GM19463 (cell line): ENCODE data around the gene TIE1.

Experiments used
- ATAC-seq: cut with Tn5 transposase; IDR thresholded peaks from one replicate; pipeline ENCODE4 v1.9.1; 2021; ENCODE audit warnings: mild to moderate bottlenecking, moderate library complexity; ENCODE audit not compliant: unreplicated experiment

The TIE1 gene

GRCh38 chr1:43273708-43274107, 27.1 kb upstream of the TIE1 start:
- no peak for ATAC-seq

- ATAC-seq = no peak
Observed at GRCh38 chr1:43274125-43274803, 26.5 kb upstream of the TIE1 start.

GRCh38 chr1:43274804-43275180, 26.0 kb upstream of the TIE1 start:
- no peak for ATAC-seq

- ATAC-seq = no peak
Observed at GRCh38 chr1:43275826-43276620, 24.8 kb upstream of the TIE1 start.

DNA sequence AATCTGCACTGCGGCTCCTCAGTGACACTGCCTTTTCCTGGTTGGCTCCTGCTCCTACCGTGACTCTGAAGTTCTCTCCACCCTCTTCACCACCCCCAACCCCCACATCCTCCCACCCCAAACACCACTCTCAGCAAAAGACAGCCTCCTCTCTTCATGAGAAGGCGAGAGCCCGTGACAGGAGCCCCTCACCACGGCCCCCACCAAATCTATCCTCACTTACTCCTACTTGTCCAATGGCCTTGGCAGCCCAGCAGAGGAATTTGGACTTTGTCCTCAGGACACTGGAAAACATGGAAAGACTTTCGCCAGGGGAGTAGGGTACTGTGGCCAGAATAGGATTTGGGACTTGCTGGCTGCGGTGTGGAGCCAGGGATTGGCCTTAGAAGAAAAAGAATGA, 24.1 kb upstream of the TIE1 start:
- ATAC-seq = no peak

DNA sequence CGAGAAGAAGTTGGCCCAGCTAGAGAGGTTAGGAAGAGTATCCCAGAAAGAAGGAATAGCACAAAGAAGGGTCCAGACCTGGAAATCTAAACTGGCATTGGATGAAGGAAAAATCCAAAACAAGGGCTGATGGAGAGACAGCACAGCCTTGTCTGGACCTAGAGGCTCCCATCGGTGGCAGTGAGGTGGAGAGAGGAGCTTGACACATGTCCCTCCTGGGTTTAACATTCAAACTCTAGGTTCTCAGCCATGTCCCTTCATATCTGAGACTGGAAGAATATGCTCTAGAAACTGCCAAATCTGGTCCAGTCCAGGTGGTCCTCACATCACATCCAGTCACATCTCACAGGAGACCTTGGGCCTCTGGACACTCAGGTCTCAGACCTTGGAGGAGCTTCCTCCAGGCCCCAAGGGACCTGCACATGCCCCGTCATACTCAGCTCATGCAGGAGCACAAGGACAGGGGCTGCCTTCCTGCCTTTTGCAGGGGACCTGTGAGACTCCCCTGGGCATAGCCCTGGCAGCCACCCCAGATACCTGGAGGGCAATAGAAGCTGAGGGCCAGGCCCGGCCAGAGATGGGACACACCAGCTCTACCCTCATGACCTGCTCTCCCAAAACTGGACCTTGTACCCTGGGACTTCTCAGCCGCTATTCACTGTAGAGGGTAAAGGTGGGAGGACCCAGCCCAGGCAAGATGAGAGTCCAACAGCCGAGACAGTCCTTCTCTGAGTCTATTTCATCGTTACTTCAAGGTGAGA, 23.5 kb upstream of the TIE1 start:
- no peak for ATAC-seq

DNA sequence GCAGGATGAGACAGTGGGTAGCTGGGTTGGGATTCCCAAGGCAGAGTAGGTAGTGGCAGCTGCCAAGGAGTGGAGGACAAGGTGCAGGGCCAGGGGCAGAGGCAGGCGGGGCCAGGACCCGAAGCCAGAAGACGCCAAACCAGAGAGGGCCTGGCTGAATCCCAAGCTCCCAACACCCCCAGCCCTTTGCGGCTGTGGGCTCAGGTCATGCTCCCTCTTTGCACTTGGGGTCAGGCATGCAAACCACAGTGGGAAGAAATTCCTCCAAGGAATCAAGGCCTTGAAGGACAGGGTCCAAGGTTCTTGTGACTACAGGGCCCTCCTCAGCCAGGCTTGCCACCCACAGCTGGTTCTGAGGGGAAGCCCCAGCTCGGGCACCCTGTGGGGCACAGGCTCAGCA, 21.6 kb upstream of the TIE1 start:
- no peak for ATAC-seq

DNA sequence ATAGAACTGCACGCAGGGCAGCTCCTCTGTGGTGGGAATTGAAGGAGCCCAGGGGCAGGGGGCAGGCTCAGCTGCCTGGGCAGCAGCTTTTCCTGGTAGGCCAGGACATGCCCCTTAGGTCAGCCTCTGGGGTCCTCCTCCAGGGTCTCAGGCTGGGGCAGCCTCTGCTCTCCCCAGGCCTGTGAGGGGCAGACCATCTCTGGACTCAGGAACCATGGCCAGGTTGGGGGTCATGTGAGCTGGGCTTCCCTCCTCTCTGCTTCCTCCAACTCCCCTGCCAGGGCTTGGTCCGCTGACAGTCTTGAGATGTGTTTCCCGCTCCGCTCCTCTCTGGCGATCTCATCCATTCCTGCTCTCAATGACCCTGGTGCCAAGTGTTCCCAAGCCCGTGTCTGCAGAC, 21.1 kb upstream of the TIE1 start:
- no peak for ATAC-seq

DNA sequence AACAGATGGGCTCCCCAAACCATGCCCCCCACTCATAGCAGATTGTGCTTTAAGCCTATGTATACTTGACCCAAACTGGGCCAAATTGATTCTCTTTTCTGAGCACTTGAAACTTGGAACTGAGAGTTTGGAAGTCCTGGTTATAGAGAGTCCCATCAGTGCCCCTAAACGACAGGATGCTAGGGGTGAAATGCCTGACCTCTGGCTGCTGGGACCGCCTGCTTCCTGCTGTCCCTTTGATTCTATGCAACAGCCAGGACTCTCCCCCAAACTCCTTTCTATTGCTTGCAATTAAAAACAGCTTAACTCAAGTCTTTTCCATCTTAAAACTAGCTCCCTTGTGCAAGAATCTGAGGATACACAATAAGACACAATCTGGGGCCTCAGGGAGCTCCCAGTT, 20.1 kb upstream of the TIE1 start:
- ATAC-seq = no peak

GRCh38 chr1:43282220-43283195, 18.3 kb upstream of the TIE1 start:
- no peak for ATAC-seq

DNA sequence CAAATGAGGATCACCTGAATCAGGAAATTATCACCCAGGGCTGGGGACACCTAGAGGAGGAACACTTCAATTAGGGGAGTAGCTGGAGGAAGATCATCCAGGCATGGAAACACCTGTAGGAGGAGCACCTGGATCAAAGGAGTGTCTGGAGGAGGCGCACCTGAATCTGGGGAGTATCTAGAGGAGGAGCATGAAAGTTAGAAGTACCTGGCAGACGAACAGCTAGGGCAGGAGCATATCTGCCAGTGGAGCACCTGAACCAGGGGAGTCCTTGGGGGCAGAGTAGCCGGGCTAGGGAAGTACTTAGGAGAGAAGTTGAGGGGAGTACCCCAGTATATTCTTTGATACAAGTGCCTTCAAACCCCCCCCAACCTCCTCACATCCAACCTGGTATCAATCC, 16.7 kb upstream of the TIE1 start:
- ATAC-seq = no peak

DNA sequence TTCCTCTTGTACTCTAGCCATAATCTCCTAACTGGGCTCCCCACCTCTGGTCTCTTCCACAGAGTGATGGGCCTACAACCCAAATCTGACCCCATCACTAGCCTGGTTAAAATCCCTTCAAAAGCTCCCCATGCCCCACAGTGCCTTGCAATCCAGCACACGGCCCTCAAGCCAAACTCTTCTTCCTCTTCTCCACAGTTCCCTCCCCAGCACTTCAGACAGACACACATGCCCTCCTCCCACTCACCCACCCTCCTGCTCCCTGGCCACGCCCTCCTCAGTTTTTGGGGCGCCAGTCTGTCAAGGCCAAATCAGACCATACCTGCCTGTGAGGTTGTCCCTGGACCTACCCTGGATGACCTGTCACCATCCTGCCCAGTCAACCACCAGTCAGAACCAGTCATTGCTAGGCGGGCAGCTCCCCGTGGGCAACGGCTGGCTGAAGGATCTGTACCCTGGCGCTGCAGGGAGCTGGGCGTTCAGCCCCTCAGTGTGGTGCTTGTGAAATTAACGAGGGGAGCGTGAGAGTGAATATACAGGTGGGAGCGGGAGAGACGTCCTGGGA, 16.2 kb upstream of the TIE1 start:
- no peak for ATAC-seq

- ATAC-seq = no peak
Observed at GRCh38 chr1:43285269-43285990, 15.4 kb upstream of the TIE1 start, which contains the start of gene C1orf210. C1orf210 (minus strand) TSS chr1:43285581; CDS start chr1:43283270, 2,311 bp downstream.

GRCh38 chr1:43286115-43286514, 14.7 kb upstream of the TIE1 start:
- ATAC-seq = no peak

- ATAC-seq = no peak
Observed at GRCh38 chr1:43286533-43286932, 14.2 kb upstream of the TIE1 start.

- ATAC-seq = no peak
Observed at GRCh38 chr1:43288058-43288784, 12.6 kb upstream of the TIE1 start.

DNA sequence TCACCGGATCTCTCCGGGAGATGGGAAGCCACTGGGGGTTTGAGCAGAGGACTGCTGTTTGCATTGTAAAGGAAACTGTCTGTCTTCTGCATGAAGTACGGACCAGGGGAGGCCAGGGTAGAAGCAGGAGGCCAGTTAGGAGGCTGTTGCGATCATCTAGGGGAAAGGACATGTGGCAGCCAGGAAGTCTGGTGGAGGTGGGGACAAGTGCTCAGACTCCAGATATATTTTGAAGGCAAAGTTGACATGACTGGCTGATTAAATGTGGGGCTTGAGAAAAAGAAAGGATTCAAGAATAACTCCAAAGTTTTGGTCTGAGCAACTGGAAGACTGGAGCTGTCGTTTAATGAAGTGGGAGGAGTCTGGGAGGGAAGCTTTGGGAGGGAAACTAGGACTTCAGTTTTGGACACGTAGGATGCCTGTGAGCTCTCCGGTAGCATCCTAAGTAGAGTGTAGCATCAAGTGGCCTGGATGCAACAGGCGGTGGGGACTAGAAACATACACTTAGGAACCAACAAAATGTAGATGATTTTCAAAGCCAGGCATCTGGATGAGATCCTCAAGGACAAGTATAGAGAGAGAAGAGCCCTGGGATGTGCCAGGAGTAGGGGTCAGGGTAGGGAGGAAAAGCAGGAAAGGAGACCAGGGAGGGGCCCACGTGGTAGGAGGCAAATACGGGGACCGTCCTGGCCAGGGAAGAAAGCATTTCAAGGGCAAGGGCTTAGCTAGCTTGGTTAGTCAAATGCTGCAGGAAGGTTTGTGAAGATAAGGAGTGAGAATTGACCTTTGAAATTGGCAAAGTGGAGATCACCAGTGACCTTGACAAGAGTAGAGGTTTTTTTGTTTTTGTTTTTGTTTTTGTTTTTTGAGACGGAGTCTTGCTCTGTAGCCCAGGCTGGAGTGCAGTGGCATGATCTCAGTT, 11.7 kb upstream of the TIE1 start:
- no peak for ATAC-seq

DNA sequence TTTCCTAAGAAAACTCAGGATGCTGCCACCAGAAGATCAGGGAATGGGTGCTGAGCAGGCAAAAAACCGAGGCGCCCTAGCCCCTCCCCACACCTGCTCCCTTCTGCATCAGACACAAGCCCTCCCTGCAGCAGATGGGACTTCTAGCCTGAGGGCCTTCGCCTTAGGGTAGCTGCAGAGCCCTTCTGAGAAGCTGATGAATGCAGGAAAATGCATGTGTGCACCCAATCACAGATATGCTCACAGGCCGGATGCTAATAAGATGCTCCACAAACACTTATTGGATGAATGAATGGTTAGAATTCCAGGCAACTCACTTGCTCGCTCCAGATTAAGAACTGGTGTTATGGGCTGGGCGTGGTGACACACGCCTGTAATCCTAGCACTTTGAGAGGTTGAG, 8.6 kb upstream of the TIE1 start:
- no peak for ATAC-seq
